Measurements from ENCODE around the gene CDH23.

DNA sequence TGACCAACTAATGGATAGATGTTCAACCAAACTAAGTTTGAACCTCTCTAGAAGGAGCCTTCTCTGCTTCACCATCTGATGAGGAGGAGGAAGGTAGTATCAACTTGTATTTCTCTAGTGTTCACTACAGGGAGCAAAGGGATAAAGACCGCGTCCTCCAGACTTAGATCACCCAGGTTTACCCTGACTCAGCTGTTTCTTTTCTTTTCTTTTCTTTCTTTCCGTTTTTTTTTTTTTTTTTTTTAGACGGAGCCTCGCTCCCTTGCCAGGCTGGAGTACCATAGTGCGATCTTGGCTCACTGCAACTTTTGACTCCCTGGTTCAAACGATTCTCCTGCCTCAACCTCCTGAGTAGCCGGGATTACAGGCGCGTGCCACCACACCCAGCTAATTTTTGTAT is 263.0 kb downstream of the CDH23 start:
- TF ChIP-seq, protein P1, sequence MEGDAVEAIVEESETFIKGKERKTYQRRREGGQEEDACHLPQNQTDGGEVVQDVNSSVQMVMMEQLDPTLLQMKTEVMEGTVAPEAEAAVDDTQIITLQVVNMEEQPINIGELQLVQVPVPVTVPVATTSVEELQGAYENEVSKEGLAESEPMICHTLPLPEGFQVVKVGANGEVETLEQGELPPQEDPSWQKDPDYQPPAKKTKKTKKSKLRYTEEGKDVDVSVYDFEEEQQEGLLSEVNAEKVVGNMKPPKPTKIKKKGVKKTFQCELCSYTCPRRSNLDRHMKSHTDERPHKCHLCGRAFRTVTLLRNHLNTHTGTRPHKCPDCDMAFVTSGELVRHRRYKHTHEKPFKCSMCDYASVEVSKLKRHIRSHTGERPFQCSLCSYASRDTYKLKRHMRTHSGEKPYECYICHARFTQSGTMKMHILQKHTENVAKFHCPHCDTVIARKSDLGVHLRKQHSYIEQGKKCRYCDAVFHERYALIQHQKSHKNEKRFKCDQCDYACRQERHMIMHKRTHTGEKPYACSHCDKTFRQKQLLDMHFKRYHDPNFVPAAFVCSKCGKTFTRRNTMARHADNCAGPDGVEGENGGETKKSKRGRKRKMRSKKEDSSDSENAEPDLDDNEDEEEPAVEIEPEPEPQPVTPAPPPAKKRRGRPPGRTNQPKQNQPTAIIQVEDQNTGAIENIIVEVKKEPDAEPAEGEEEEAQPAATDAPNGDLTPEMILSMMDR (IDR thresholded peaks at IDR 0.05), result no peak
- TF ChIP-seq ZFX (IDR thresholded peaks at IDR 0.05; ENCODE audit: borderline replicate concordance), result no peak

Measured in 22Rv1 (cell line).